HG03565 (cell line): Measurements from ENCODE around the gene KRTAP1-4.
"Not testable (repeated sequence)": the region's sequence is repeated elsewhere in the genome, so short reads cannot be mapped to it uniquely, and the experiment has no call there.

Experiments used
- ATAC-seq: cut with Tn5 transposase; IDR thresholded peaks from one replicate; pipeline ENCODE4 v1.9.1; 2021; ENCODE audit warnings: mild to moderate bottlenecking, moderate library complexity; ENCODE audit not compliant: unreplicated experiment

Gene KRTAP1-4

GRCh38 chr17:41008811-41009210, 21.2 kb downstream of the KRTAP1-4 start, which contains the start of gene KRTAP3-1:
TSS of gene KRTAP3-1 (minus strand) at chr17:41009128. CDS start at chr17:41009074, 54 bp downstream.
- no peak for ATAC-seq

DNA sequence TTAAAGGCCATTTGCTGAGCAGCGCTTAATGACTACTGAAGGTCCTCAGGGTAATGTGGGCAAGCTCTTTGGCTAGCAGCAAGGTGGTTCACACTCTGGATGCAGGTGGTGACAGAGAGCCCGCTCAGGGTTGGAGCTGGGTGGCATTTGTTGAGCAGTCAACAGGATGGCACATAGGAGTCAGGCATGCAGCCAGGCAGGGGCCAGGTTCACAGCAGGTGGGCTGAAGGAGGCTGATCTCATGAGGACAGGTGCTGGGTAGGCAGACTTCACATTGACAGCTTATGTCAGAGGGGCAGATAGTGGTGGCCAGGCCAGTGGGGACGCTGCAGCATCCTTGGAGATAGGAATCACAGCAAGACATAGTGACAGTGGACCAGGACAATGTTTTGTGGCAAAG, 25.6 kb downstream of the KRTAP1-4 start:
- no peak for ATAC-seq

- ATAC-seq, result no peak
Measured at GRCh38 chr17:41003926-41004325, 26.1 kb downstream of the KRTAP1-4 start.

DNA sequence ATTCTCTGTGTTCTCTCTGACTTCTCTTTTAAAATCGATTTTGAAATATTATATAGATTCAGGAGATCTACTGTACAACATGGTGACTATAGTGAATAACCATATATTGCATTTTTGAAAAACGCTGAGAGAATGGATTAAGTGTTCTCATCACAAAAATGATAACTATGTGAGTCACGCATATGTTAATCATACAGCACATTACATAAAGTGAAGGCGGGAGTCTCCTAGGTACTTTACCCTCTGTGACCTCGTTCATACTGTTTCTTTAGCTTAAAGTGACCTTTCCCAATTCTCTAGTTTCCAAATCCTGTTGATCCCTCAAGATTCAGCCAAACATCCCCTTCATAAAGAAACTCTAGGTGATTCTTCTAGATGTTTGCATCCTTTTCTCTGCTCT, 27.2 kb downstream of the KRTAP1-4 start:
- no peak for ATAC-seq

DNA sequence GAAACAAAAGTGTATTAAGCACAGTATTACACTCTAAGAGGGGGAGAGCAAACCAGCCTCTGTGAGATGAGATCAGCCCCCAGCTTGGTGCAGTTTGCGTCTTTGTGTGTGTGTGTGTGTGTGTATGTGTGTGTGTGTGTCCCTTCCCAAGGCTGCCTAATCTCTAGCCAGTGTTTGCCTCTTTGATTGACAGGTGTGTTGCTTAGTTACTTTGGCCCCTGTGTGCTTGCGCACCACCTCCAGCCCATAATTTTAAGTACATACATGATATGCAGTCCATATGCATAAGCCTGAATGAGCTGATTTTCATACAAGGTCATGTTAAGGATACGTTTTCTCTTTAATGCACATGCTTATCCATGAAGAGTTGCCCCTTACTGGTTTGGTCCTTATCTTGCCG, 28.2 kb downstream of the KRTAP1-4 start:
- no peak for ATAC-seq

- not testable (repeated sequence) for ATAC-seq
Measured at GRCh38 chr17:40999563-40999962, 30.4 kb downstream of the KRTAP1-4 start, which contains the start of gene KRTAP3-2. TSS of gene KRTAP3-2 (minus strand) at chr17:40999906. CDS start at chr17:40999853, 53 bp downstream.

DNA sequence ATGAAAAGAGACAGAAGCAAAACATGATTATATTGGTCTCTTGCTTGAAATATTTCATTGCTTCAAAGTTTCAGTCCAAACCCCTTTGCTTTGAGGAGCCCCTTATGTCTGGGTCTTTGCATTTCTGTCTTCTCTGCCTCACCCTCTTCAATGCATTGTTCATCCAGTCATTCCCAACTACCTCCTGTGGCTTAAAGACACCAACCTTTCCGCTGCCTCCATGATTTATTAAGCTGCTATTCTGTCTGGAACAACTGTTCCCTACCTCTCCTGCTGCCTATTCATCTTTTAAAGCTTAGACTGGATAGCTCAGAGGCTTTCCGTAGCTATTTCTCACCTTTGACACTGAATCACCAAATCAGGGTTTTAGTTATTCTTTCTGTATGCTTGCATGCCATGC, 32.6 kb downstream of the KRTAP1-4 start:
- ATAC-seq, result no peak

- no peak for ATAC-seq
Measured at GRCh38 chr17:40996829-40997228, 33.2 kb downstream of the KRTAP1-4 start.

GRCh38 chr17:40995116-40995515, 34.9 kb downstream of the KRTAP1-4 start:
- ATAC-seq, result no peak

- no peak for ATAC-seq
Measured at GRCh38 chr17:40993839-40994238, 36.2 kb downstream of the KRTAP1-4 start, which contains the start of gene KRTAP3-3. TSS of gene KRTAP3-3 (minus strand) at chr17:40994164. CDS start at chr17:40994097, 67 bp downstream.

- ATAC-seq, result no peak
Measured at GRCh38 chr17:40993084-40993483, 36.9 kb downstream of the KRTAP1-4 start.

DNA sequence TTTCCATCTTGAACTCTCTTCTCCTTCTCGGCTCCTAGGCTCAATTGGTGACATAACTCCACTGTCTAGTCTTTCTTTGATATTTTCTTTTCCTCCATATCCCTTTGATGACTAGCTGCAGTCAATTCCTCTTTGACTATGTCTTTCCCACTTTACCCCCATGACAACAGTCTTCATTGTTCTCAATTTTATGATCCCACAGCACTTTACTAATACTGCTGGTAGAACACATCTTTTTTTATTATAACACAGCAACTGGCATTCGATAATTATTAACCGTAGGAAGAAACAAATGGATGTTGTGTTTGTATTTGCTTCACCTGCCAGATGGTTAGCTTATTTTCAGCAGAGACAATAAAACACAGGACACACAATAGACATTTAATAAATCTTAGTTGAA, 37.3 kb downstream of the KRTAP1-4 start:
- no peak for ATAC-seq

DNA sequence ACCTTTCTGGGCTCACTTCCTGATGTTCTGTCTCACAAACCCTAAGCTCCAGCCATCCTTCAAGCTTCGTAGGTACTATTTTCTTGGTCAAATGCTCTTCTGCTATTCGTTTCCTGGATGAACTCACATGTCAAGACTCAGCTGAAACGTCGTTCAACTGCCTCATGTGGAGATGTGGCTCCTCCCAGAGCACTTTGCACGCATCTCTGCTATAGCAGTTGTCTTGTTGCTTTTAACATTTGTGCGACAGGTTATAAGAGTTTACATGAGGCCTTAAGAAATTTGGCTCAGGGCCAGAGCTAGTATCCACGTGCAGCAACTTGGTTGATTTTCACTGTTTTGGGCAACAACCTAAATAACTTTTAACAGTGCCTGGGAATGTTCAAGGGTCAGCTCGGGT, 43.1 kb downstream of the KRTAP1-4 start:
- no peak for ATAC-seq

- no peak for ATAC-seq
Measured at GRCh38 chr17:40984226-40984625, 45.8 kb downstream of the KRTAP1-4 start, which contains the start of gene KRT40. TSS of gene KRT40 (minus strand) at chr17:40984326. CDS start at chr17:40984273, 53 bp downstream.

- ATAC-seq, result no peak
Measured at GRCh38 chr17:40981115-40981514, 48.9 kb downstream of the KRTAP1-4 start.

DNA sequence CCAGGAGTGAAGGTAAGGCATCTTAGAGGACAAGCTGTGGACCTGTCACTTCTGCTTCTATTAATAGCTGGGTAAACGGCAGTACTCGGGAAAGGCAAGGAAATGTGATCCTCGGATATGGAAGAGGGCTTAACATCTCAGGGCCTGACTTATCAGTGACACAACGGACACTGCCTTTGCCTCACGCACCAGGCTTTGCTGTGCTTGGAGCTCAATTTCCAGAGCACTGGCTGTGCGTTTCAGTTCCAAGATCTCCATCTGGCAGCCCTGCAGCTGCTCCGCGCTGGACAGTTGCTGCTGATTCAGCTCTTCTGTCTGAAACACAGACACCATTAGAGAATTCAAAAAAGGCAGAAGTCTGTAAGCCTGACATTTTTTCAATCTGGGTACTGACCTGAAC, 49.4 kb downstream of the KRTAP1-4 start:
- no peak for ATAC-seq

DNA sequence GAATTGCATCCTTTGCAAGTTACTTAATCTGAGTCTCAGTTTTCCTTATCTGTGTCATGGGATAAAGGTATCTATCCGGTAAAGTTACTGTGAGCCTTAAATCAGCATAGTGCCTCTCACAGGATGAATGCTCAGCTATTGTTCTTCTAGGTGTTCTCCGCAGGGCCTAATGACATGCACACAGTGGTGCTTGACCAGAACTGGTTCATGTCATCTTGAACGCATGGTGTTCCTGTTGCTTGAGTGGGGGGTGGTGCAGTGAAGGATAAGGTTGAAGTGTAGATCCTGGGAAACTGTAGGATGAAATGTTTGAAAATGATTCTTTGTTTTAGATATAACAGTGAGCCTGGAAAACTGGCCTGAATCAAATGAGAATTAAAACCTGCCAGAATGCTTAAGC, 49.9 kb downstream of the KRTAP1-4 start:
- no peak for ATAC-seq
